ENCODE results near the gene ZNF665.

- TF ChIP-seq CTCF (IDR thresholded peaks at IDR 0.05), result no peak
- no peak for TF ChIP-seq POLR2A (IDR thresholded peaks at IDR 0.05)
Measured at GRCh38 chr19:53165691-53166091, 27.5 kb downstream of the ZNF665 start.

Data from uterus (tissue), 2 donors.